GM21390 (cell line): ENCODE data around the gene GABRG3.

Experiments
- ATAC-seq: cut with Tn5 transposase; IDR thresholded peaks from one replicate; pipeline ENCODE4 v1.9.1; 2021; ENCODE audit not compliant: unreplicated experiment

Gene GABRG3

GRCh38 chr15:27490867-27491595 is 520.0 kb downstream of the GABRG3 start:
- ATAC-seq, result no peak

- ATAC-seq, result no peak
These were observed 521.0 kb downstream of the GABRG3 start for GRCh38 chr15:27491666-27492621.

GRCh38 chr15:27495963-27496459 is 525.0 kb downstream of the GABRG3 start:
- no peak for ATAC-seq

- ATAC-seq, result no peak
These were observed 527.7 kb downstream of the GABRG3 start for GRCh38 chr15:27498700-27499099.

- ATAC-seq, result no peak
These were observed 528.2 kb downstream of the GABRG3 start for GRCh38 chr15:27499191-27499590.

GRCh38 chr15:27499719-27500118 is 528.7 kb downstream of the GABRG3 start:
- ATAC-seq, result no peak

- ATAC-seq, result no peak
These were observed 529.2 kb downstream of the GABRG3 start for GRCh38 chr15:27500206-27500605.

- no peak for ATAC-seq
These were observed 535.8 kb downstream of the GABRG3 start for GRCh38 chr15:27506752-27507151.

GRCh38 chr15:27509014-27509413 is 538.0 kb downstream of the GABRG3 start:
- no peak for ATAC-seq

GRCh38 chr15:27512281-27513001 is 541.5 kb downstream of the GABRG3 start:
- no peak for ATAC-seq

GRCh38 chr15:27514526-27514925 is 543.5 kb downstream of the GABRG3 start:
- ATAC-seq, result no peak

GRCh38 chr15:27527490-27528067 is 556.6 kb downstream of the GABRG3 start:
- ATAC-seq, result no peak

GRCh38 chr15:27529399-27529798 is 558.4 kb downstream of the GABRG3 start:
- ATAC-seq, result no peak

GRCh38 chr15:27530994-27531393 is 560.0 kb downstream of the GABRG3 start:
- ATAC-seq, result no peak

GRCh38 chr15:27532358-27532757 is 561.4 kb downstream of the GABRG3 start:
- no peak for ATAC-seq

GRCh38 chr15:27535445-27536129 is 564.6 kb downstream of the GABRG3 start:
- ATAC-seq, result no peak

GRCh38 chr15:27538325-27538724 is 567.3 kb downstream of the GABRG3 start:
- ATAC-seq, result no peak

GRCh38 chr15:27541581-27541980 is 570.6 kb downstream of the GABRG3 start:
- no peak for ATAC-seq

- ATAC-seq, result no peak
These were observed 574.7 kb downstream of the GABRG3 start for GRCh38 chr15:27545494-27546255.
